ENCODE results near the gene C10orf105.

C10orf105 gene

GRCh38 chr10:71735709-71736569 is 16.4 kb upstream of the C10orf105 start:
- DNase-seq, result no peak

DNA sequence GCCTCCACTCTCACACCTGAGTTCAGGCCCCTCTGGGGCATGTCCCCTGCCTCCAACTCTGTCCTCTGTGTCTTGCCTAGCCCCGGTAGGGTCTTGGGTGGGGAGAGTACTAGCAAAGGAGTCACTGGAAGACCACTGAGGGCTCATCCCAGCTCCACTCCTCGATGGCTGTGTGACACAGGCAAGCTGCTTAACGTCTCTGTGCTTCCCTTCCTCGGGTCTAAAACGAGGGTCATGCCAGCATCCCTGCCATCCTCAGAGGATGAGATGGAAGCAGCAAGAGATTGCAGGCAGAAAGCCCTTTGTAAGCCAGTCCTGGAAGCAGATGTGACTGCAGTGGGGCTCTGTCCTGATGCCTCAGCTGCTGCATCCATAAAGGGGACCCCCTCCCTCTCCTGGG is 15.2 kb upstream of the C10orf105 start:
- no peak for DNase-seq

DNA sequence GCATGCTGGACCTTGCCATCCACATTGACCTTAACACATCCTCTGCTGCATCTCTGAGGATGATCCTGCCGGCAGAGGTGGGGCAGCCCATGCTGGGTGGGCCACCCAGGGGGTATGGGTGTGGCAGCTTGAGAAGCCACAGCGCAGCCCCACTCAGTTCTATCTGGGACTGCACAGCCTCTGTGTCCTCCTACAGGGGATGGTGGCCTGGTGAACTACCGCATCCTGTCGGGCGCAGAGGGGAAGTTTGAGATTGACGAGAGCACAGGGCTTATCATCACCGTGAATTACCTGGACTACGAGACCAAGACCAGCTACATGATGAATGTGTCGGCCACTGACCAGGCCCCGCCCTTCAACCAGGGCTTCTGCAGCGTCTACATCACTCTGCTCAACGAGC is 12.2 kb upstream of the C10orf105 start:
- no peak for DNase-seq

DNA sequence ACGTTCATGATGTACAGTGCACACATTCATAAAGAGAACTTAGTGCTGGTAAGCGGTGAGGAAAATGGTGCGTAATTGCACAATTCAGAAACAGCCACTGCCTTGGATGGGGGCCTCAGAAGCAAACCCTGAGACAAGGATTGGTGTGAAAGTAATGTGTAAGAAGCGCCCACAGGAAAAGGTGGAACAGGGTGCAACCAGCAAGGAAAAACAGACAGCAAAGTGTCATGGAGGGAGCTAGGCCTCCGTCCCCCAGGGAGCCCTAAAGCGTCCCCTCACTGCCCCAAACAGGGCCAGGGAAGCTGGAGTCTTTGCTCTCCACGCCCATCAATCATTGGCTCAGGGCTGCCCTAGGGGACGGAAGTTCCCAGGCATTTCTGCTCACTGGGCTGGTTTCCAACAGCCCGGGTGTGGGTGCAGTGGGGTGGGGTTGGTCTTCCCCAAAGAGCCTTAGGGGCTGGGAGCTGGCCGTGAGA is 9.6 kb upstream of the C10orf105 start:
- peak; percentile 47 for DNase-seq

- DNase-seq, result peak; percentile 67
These were observed 8.5 kb upstream of the C10orf105 start for GRCh38 chr10:71727738-71728737.

DNA sequence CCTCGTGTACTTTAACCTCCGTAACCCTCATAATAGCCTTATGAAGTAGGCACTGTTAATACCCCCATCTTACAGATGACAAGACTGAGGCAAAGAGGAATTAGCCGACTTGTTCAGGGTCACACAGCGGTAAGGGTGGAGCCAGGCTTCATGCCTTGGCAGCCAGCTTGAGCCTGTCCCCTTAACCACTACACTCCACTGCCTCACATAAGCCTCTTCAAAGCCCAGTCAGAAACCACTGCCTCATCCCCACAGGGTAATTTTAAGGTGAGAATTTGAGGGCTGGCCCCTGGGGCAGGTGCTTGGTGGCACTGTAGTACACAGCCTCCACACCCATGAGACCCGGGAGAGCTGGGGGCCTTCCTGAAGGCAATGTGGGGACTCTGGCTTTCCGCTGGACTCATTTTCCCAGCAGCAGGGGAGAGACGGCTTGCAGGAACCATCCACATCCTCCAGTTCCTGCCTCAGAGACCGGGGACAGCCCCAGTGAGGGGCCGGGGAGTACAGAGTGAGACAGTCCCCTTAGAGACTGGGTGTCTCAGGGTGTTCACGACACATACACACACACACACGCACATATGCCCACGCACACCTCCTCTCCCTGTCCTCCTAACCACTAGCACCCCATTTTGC is 7.6 kb upstream of the C10orf105 start:
- DNase-seq, result peak; percentile 59

GRCh38 chr10:71726580-71727104 is 7.1 kb upstream of the C10orf105 start:
- no peak for DNase-seq

- no peak for DNase-seq
These were observed 6.5 kb upstream of the C10orf105 start for GRCh38 chr10:71725998-71726579.

GRCh38 chr10:71725249-71725648 is 5.7 kb upstream of the C10orf105 start:
- no peak for DNase-seq

DNA sequence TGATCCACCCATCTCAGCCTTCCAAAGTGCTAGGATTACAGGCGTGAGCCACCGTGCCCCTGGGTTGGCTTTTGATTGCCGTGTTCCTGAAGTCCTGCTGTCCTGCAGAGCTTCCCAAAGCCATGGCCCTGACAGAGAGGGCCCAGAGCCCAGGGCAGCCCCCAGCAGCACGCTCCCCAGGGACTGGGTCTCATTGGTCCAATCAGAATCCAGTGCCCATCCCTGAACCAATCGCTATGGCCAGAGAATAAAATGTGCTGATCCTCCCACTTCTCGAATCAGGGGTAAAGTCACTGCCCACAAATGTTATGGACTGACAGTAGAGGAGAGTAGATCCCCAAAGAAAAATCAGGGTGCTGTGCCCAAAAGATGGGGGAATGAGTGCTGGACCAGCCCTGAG is 5.0 kb upstream of the C10orf105 start:
- no peak for DNase-seq

DNA sequence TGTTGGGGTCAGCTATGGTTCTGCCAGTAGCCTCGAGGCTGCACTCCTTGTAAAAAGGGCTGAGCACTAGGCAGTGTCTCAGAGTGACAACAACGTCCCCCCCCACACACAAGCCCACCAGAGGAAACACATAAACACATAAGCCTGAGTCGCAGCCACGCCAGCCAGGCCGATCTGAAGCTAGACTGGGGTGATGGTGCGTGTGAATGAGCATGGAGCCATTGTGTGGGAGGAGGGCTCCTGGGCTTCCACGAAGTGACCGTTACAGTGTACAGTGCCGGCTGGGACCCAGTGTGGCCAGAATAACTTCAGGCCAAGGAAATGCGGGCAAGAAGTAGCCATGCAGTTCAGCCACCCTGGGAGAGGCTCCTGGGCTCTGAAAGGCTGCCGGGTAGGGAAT is 3.7 kb upstream of the C10orf105 start:
- no peak for DNase-seq

- DNase-seq, result no peak
These were observed 3.3 kb upstream of the C10orf105 start for GRCh38 chr10:71722849-71723248.

GRCh38 chr10:71721313-71721712 is 1.7 kb upstream of the C10orf105 start:
- DNase-seq, result no peak

DNA sequence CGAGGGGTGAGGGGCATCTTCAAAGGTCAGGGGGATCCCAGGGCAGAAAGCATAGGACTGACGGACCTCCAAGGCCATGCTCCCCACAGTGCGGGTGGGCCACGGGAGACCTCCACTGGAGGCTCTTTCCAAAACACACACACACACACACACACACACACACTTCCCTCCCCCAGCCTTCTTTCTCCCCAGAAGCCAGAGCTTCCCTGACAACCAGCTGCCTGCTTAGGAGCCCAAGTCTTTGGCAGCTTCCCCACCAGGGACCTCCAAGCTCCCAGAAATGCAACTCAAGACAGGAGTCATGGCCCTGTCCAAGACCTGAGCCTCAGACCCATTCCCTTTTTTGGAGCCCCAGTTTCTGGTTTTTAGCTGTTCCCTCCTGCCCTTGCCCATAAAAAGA is 710 bp upstream of the C10orf105 start:
- no peak for DNase-seq

- no peak for DNase-seq
These were observed 536 bp downstream of the C10orf105 start for GRCh38 chr10:71719042-71719441.

DNA sequence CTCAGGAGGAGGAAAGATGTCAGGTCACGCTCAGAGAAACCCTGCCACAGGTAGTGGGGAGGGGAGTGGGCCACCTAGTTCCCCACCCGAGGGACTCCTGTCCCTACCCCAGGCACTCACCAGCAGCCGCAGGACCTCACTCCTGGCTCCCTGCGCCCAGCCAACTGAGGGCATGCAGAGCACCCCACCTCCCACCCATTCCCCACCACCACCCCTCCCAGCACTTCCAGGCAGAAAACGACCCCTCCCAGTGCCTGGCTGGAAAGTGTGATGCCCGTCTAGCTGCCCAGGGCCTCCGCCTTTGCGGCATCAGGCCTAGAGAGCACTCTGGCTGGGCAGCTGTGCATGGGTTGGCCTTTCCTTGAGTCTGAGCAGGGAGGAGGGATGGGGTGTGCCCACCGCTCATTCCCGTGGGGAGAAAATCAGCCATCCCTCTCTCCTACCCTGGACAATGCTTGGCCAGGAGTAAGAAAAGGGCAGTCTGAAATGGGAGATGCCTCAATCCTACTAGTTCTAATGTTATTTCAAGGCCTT is 1.3 kb downstream of the C10orf105 start:
- no peak for DNase-seq

GRCh38 chr10:71717551-71717951 is 2.0 kb downstream of the C10orf105 start:
- no peak for DNase-seq

DNA sequence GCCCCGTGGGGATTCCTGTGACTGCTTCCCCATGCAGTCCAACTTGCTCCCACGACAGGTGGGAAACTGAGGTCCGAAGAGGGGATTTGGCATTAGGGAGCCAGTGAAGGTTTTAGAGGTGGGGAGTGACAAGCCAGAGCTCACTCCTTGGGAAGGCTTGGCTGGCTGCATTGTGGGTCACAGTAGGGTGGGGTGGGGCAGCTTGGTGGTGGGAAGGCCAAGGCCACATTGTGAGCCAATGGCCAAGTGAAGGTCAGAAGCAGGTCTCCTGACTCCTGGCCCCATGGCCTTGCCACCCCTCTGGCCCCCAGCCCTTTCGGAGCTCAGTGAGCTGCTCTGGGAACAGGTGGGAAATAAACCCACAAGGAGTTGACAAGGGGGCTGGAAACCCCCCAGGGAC is 2.5 kb downstream of the C10orf105 start:
- no peak for DNase-seq

GRCh38 chr10:71716426-71716825 is 3.2 kb downstream of the C10orf105 start:
- no peak for DNase-seq

GRCh38 chr10:71715860-71716259 is 3.7 kb downstream of the C10orf105 start:
- no peak for DNase-seq

DNA sequence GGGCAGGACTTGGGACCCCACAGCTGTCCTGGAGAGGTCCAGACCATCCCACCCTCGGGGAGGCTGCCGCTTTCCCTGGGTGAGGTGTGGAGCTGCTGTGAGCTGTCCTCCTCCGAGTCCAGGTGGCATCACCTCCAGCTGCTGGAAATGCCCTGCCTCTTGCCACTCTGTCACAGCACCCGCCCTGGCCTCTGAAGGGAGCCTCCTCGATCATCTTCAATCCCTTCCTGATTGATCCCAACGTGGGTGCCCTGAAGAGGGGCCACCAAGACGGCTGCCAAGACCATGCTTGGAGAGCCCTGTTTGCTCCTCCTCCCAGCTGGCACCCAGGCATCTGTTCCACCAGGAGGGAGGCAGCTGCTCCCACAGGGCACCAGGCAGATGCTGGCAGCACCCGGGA is 4.6 kb downstream of the C10orf105 start:
- no peak for DNase-seq

- DNase-seq, result no peak
These were observed 5.0 kb downstream of the C10orf105 start for GRCh38 chr10:71714592-71714991.

All from KG1 (cell line).